Measurements from ENCODE around the gene NAB2. TPM values are rescaled to one million over a fixed set of nuclear protein-coding genes. Genes with fewer than 3 reads are reported as not detected.

NAB2 gene
- total RNA-seq, 1 experiment from 2014 or later: 17.8 TPM

DNA sequence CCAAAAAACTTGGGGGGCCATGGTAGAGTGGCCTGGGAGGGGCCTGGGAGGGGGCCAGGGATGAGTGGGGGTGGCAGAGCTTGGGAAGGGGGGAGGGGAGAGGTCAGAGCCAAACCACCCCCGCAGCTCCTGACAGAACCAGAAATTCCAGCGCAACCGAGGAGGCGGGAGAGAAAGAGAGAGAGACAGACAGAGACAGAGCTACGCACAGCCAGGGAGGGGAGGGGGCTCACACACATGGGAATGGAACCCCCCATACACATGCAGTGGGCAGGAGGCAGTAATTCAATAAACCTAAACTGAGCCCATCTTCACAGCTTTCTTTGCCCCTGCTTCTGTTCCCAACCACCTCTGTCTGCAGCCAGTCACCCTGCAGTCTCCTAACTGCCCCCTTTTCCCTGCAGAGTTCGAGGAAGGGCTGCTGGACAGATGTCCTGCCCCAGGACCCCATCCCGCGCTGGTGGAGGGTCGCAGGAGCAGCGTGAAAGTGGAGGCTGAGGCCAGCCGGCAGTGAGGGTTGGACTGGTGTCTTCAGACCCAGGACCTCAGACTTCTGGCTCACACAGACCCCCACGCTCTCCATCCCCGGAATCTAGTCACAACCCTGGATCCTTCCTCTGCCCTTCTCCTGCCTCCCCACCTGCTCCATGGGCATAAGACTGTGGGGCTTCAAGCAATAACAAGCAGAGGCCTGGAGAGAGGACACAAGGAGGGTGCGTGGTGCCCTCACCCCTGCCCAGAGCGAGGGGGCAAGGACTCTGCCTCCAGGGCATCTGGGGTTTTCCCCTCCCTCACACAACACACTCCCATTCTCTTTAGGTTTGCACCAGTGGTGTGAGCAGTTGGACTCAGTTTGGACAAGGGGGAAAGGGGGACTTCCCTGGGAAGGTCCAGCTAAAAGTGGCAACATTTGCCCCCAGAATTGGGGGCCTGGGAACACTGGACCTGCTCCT, 5.6 kb downstream of the NAB2 start:
- no peak for DNase-seq (ENCODE audit: low spot score)

DNA sequence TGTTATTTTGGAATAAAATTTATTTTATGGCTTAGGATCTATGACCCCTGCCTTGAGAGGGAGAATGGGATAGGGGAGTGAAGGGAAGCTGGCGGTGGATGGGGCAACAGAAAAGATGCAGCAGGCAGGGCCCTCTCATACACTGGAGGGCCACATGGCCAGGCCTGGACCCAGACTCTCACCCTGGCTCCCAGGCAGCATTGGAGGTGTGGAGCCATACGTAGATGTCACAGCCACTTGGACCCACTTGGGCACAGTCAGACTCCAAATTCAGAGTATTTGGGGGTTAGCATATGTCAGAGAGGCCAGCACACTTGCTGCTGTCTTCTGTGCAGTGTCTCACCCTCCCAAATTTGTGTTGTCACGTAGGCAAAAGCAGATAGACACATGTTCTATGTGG, 6.5 kb downstream of the NAB2 start:
- DNase-seq (ENCODE audit: low spot score): no peak

- DNase-seq (ENCODE audit: low spot score): peak; percentile 48
Observed at GRCh38 chr12:57096099-57096572, 7.2 kb downstream of the NAB2 start.

DNA sequence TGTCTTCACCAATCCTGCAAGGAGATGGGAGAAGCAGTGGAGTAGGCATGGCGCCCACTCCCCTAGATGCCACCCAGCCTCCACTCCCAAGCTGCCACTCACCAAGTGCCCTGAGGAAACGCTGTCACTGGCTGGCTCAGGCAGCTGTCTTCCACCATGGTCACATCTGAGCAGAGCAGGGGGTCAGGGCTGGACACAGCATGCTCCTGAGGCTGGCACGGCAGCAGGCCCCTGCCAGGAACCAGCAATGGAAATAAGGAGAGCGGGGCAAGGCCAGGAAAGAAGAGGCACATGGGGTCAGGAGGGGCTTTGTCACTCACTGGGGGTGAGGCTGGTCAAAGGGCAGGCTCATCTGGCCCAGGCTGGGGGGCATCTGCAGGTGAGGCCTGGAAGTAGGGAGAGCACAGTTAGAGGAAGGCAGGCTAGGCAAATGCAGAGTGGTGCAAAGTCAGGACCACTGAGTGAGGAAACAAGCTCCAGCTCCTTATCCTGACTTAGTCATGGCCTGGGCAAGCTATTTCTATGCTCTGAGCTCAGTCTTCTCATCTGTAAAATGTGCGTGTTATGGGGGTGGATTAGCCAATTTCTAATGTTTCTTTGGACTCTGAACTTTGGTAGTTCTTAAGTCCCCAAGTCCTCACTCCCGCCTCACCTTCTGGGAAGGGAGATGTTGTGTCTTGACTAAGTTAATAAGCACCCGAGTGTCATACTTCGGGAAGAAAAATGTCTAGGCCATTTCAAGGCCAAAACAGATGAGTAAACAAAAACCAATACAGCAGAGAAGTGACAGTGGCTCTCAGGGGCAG, 8.0 kb downstream of the NAB2 start:
- no peak for DNase-seq (ENCODE audit: low spot score)

- no peak for DNase-seq (ENCODE audit: low spot score)
Observed at GRCh38 chr12:57097554-57097835, 8.6 kb downstream of the NAB2 start.

- DNase-seq (ENCODE audit: low spot score): no peak
Observed at GRCh38 chr12:57098546-57098945, 9.6 kb downstream of the NAB2 start.

GRCh38 chr12:57099047-57099714, 10.3 kb downstream of the NAB2 start:
- no peak for DNase-seq (ENCODE audit: low spot score)

DNA sequence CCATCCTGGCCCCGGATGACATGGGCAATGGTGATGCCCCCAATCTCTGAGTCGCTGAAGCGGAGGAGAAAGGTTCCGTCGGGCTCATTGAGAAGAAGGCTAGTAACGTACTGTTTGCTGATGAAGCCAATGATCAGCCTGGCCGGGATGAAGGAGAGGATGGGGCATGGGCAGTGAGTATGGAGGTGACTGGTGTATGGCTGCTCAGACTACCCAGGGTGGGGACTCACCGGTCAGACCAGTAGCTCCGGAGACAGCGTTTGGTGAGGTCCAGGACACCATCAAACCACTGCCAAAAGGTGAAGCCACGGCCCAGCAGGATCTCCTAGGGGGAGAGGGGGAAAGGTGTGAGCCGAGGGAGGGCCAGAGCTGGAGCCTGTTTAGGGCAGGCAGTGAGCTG, 10.9 kb downstream of the NAB2 start:
- no peak for DNase-seq (ENCODE audit: low spot score)

DNA sequence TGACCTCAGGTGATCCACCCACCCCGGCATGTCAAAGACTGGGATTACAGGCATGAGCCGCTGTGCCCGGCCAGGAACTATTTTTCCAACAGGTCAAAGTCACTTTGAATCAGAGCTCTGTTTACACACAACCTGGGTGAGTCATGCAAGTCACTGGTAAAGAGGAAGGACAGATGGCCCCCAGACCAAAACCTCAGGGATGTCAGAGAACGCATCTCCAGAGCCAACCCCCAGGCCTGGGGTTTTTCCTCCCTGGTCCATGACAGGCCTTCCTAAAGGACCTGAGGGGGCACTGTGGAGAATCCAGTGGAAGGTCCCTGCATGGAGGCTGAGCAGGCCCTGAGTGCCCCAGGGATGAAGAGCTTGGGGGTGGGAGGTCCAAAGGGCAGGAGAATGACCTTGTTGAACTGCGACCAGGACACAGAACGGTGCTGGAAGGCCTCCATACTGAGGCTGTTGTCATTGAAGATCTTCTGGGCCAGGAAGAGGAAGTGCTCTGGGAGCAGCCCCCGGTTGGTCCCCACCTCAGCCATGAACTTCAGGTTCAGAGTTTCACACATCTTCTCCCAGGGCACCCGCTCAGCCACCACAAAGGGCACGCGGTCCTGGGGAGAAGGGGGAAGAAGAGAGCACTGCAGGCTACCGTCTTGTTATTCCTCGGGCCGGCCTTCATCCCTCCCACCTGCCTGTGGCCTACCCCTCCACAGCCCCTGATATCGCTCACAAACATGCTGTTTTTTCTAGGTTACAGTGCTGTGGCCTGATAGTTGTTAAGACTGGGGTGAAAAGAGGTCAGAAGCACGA, 13.2 kb downstream of the NAB2 start:
- DNase-seq (ENCODE audit: low spot score): peak; percentile 72

GRCh38 chr12:57103856-57104255, 14.9 kb downstream of the NAB2 start:
- DNase-seq (ENCODE audit: low spot score): no peak

- DNase-seq (ENCODE audit: low spot score): no peak
Observed at GRCh38 chr12:57104292-57104910, 15.5 kb downstream of the NAB2 start.

DNA sequence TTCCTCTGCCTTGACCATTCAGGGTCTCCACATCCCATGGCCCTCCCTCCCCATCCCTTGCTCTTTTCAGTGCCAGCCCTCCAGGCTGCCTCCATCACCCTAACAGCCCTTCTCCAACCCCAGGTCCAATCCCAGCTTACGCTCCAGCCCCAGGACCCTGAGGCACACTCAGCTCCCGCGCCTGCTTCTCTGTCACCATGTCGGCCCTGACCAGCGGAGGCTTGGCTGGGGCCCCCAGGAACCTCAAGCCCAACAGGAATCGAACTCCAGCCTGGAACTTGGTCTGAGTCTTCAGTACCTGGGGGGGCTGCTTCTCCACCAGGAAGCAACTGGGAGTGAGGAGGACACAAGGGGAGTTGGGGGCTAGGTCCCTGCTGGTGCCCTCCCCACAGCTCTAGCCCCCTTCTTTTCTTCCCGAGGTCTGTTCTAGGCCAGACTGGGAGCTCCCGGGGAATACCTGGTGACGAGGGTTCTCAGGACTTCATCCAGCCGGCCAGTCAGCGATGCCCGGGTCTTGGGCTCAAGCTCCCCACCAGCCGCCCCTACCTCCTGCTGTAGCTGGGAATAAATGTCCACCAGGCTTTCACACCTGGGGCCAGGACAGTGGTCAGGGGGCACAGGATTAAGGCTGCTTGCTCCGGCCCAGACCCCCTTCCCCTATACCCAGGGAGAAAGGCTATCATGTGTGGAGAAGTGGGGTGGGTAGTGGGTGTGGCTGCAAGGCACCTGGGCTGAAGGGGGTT, 16.3 kb downstream of the NAB2 start:
- DNase-seq (ENCODE audit: low spot score): no peak

- no peak for DNase-seq (ENCODE audit: low spot score)
Observed at GRCh38 chr12:57106021-57106708, 17.3 kb downstream of the NAB2 start.

DNA sequence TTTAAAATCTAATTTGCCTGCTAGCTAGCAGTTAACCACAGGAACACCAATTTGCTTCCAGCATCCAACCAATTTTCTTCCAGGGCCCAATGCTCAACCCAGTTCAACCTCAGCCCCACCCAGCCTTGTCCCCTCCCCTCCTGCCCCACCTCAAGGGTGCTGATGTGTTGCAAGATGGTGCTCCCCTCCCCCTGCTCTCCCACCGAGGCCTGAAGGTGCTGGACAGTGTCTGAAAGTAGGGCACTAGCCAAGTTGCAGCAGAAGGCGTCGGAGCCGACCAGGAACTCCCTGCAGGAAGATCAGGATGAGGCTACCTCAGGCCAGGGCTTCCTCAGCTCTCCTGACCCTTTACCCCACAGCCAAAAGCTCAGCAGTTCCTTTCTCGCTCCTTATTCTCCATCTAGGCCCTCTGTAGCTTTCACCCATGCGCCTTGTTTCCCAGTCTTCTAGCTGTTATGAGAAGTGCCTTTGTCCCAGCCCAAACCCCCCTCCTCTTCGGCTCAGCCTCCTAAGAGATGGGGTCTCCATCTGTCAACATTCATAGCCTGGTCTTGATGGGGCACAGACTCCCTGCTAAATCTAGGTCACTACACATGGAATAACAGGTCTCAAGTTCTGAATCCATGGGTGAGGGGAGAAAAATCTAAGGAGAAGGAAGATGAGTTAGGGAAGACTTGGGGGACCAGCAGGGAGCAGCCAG, 18.7 kb downstream of the NAB2 start:
- DNase-seq (ENCODE audit: low spot score): no peak

- DNase-seq (ENCODE audit: low spot score): no peak
Observed at GRCh38 chr12:57109207-57110103, 20.5 kb downstream of the NAB2 start.

GRCh38 chr12:57110104-57111030, 21.5 kb downstream of the NAB2 start:
- DNase-seq (ENCODE audit: low spot score): peak; percentile 59
